NCI-H2029 (cell line): ENCODE results near the gene ERBB4.

Experiments
- DNase-seq: peaks from one replicate; lab custom pipeline; 2025; lab: John Stamatoyannopoulos, UW

ERBB4 gene

GRCh38 chr2:212538305-212539071 lies at the start of gene ERBB4:
TSS of gene ERBB4 (minus strand) at chr2:212538802. CDS start at chr2:212538530, 272 bp downstream.
- no peak for DNase-seq

- no peak for DNase-seq
Measured at GRCh38 chr2:212580117-212580516, 41.5 kb upstream of the ERBB4 start.

GRCh38 chr2:212556296-212556695 lies 17.7 kb upstream of the ERBB4 start:
- DNase-seq = no peak

- no peak for DNase-seq
Measured at GRCh38 chr2:212554233-212554632, 15.6 kb upstream of the ERBB4 start.

- DNase-seq = peak; percentile 58
Measured at GRCh38 chr2:212549941-212550340, 11.3 kb upstream of the ERBB4 start.

- DNase-seq = peak; percentile 10
Measured at GRCh38 chr2:212549463-212549862, 10.9 kb upstream of the ERBB4 start.

GRCh38 chr2:212548455-212548819 lies 9.8 kb upstream of the ERBB4 start:
- DNase-seq = no peak

- DNase-seq = no peak
Measured at GRCh38 chr2:212547716-212548454, 9.3 kb upstream of the ERBB4 start.

- DNase-seq = no peak
Measured at GRCh38 chr2:212546669-212547068, 8.1 kb upstream of the ERBB4 start.

- no peak for DNase-seq
Measured at GRCh38 chr2:212540341-212540740, 1.7 kb upstream of the ERBB4 start.

GRCh38 chr2:212539072-212539880 lies 674 bp upstream of the ERBB4 start:
- peak; percentile 32 for DNase-seq

GRCh38 chr2:212537726-212538304 lies 787 bp downstream of the ERBB4 start:
- DNase-seq = peak; percentile 30

- no peak for DNase-seq
Measured at GRCh38 chr2:212536817-212537725, 1.5 kb downstream of the ERBB4 start.

GRCh38 chr2:212535996-212536816 lies 2.4 kb downstream of the ERBB4 start:
- DNase-seq = no peak

- no peak for DNase-seq
Measured at GRCh38 chr2:212534336-212534735, 4.3 kb downstream of the ERBB4 start.

- no peak for DNase-seq
Measured at GRCh38 chr2:212532585-212532984, 6.0 kb downstream of the ERBB4 start.

GRCh38 chr2:212532087-212532486 lies 6.5 kb downstream of the ERBB4 start:
- DNase-seq = no peak

- DNase-seq = no peak
Measured at GRCh38 chr2:212531499-212531898, 7.1 kb downstream of the ERBB4 start.

- DNase-seq = no peak
Measured at GRCh38 chr2:212530991-212531390, 7.6 kb downstream of the ERBB4 start.

GRCh38 chr2:212530373-212530772 lies 8.2 kb downstream of the ERBB4 start:
- no peak for DNase-seq
